Dermis blood vessel endothelial cell (primary cell): Measurements from ENCODE around the gene ZNF3. TPM values are rescaled to one million over a fixed set of nuclear protein-coding genes. Genes with fewer than 3 reads are reported as not detected.

ENCODE experiments used
- DNase-seq: peaks from one replicate; pipeline ENCODE4 v3.0.0; 2010
- total RNA-seq: library from RNA; depleted of rRNA; stranded (reverse); fragments of >200 nt; gene quantifications from 2 replicates; pipeline ENCODE4 v1.2.3, GENCODE V29; 2014

Gene ZNF3
- total RNA-seq, 1 donor from 2014 or later: 37.1 TPM

DNA sequence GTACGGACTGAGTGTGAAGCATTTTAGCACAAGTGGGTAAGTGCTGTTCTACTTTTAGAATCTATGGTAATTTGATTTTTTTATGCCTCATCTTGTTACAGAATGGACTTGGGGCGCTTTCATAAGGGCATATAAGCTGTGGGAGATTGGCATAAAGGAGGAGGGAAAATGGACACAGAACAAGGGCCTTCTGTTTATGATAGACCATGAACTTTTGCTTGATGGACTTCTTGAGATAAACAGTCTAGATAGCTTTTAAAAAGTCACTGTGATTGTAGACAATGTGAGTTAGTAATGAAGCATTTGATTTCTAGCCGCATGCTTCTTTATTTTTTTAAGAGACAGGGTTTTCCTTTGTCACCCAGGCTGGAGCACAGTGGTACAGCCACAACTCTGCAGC is 29.9 kb downstream of the ZNF3 start:
- no peak for DNase-seq

DNA sequence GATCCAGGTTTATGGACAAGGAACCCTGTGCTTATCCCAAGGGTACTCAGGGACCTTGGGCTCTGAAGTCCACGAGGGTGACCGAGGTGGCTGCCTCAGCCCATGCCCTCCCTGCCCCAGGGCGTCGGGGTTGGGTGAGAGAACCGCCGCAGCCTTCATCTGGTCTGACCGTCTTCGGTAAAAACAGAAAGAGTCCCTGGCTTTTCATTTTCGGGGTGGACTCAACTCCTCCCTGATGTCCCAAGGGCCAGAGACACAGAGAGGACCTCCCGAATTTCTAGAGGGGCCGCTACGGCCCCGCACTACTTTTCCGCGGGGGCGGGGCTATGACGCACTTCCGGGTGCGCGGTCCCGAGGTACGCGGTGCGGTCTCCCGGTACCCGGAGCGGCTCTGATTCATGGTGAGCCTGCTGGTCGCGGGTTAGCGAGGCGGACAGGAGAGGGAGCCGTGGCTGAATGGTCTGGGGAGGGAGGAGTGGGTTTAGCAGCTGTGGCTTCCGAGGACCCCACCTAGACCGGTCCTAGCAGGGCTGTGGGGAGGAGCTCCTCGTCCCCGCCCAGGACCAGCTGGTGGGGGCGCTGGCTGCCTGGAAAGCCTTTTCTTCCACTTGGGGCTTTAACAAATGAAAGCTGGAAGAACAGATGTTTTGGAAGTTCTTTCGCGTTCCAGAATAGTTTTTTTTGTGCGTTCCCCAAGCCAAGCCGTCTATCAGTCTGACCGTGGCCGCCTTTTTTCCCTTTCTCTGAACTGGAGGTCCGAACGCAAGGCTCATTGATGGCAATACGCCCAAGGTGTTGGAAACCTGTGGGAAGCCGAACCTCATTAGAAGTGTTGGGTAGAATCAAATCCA is 31.9 kb downstream of the ZNF3 start, which contains the start of gene ZSCAN21:
TSS of gene ZSCAN21 (plus strand) at position 334 of the 851 bp plus-strand sequence. CDS start 7,233 bp downstream, outside the sequence.
- peak; percentile 81 for DNase-seq

DNA sequence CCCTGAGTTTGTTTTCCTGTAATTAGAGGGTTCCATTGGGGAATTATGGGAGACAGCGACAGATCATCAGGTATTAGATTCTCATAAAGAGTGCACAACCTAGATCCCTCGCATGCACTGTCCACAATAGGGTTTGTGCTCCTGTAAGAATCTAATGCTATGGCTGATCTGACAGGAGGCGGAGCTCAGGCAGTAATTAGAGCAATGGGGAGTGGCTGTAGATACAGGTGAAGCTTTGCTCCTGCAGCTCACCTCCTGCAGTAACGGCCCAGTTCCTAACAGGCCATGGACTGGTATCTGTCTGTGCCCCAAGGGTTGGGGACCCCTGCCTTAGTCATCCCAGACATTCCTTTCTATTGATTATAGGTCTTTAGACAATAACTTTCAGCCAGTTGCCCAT is 32.8 kb downstream of the ZNF3 start:
- no peak for DNase-seq

GRCh38 chr7:100044718-100045117 is 36.8 kb downstream of the ZNF3 start:
- peak; percentile 22 for DNase-seq

- DNase-seq: no peak
Observed at GRCh38 chr7:100040575-100040974, 40.9 kb downstream of the ZNF3 start.

DNA sequence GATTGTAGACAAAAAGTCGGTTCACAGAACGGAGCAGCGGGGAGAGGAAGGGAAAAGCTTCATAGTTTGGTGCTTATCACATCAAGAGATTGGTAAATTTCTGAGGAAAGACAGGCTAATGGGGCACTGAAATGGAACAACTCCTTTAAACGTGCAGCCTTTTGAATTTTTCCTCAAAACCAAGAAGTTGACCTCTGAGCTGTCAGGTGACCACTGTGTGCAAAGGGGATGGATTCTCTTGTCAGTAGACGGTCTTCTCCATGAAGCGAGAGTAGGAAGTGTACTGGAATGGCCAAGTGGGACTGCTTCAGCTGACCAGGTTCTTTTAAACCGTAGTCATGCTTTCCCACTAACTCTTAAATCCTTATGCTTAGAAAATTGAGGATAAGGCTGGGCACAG is 43.2 kb downstream of the ZNF3 start:
- DNase-seq: no peak

DNA sequence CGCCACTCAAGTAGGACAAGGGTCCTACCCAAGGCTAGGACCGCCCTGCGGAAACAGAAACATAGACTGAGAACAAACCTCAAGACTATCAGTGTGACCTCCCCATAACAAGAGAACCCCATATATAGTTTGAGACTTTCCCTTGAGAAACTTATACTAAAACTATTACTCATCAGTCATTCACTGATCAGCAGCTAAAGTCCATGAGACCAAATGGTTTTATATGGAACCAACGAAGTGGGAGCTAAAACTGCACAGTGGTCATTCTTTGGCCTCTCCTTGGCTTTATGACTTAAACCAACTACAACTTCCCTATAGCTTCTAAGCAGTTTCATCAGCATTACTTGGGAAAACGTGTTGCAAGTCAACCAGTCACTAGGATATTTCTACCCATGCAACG is 45.6 kb downstream of the ZNF3 start:
- DNase-seq: no peak

DNA sequence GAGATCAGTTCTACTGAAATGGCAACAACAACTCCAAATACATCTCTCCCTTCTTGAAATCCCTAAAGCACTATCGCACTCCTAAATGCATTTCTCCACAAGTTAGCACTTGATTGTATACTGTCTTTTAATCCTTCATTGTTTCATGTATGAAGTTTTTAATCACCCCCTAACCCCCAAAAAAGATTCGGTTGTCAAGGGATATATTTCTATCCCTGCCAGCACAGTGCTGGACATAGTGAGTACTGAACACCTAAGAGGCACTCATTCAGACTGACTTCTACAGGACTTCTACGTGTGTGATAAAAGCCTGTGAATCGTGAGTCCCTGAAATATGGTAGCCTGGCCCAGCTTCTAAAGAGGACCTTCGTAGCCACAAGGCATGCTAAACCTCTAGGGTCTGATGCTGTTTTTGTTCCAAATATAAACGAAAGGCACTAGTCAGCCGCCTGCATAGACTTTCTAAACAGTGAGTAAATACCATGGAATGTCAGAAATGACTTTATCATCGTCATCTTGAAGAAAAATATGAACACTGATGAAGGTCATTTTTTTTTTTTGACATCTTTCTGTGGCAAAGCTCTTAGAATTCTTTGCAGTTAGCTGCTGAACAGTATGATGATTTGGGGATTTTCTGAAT is 46.5 kb downstream of the ZNF3 start:
- peak; percentile 67 for DNase-seq

DNA sequence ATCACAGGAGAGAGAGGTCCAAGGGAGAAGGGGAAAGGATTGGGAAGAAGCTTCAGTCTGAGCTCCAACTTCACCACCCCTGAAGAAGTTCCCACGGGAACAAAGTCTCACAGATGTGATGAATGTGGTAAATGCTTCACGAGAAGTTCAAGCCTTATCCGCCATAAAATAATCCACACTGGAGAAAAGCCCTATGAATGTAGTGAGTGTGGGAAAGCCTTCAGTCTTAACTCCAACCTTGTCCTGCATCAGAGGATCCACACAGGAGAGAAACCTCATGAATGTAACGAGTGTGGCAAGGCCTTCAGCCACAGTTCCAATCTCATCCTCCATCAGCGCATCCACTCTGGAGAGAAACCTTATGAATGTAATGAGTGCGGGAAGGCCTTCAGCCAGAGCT is 48.0 kb downstream of the ZNF3 start:
- no peak for DNase-seq

- no peak for DNase-seq
Observed at GRCh38 chr7:100029596-100029995, 51.9 kb downstream of the ZNF3 start.

GRCh38 chr7:100027197-100027596 is 54.3 kb downstream of the ZNF3 start:
- DNase-seq: no peak

GRCh38 chr7:100024020-100024619 is 57.4 kb downstream of the ZNF3 start:
- no peak for DNase-seq

DNA sequence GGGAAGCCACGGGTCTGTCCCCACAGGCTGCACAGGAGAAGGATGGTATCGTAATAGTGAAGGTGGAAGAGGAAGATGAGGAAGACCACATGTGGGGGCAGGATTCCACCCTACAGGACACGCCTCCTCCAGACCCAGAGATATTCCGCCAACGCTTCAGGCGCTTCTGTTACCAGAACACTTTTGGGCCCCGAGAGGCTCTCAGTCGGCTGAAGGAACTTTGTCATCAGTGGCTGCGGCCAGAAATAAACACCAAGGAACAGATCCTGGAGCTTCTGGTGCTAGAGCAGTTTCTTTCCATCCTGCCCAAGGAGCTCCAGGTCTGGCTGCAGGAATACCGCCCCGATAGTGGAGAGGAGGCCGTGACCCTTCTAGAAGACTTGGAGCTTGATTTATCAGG is 58.0 kb downstream of the ZNF3 start:
- no peak for DNase-seq

GRCh38 chr7:100022621-100023020 is 58.9 kb downstream of the ZNF3 start:
- DNase-seq: no peak

- peak; percentile 33 for DNase-seq
Observed at GRCh38 chr7:100021297-100021696, 60.2 kb downstream of the ZNF3 start.

Other genes with a start within 250 kb of the ZNF3 start
- gene OR2AE1, start 204.7 kb downstream of the ZNF3 start, total RNA-seq: 0.34 TPM in 1 of 2 replicates, not detected in the other
- gene TRIM4, start 162.2 kb downstream of the ZNF3 start, total RNA-seq: 29.6 and 30.9 TPM in 2 replicates
- 0.42 and 0.51 TPM in 2 replicates for gene GJC3, start 152.1 kb downstream of the ZNF3 start, total RNA-seq
- not detected in 2 replicates for gene AZGP1, start 105.7 kb downstream of the ZNF3 start, total RNA-seq
- gene ZKSCAN1, start 66.1 kb downstream of the ZNF3 start, total RNA-seq: 42.6 and 50.9 TPM in 2 replicates
- 9.9 and 11.2 TPM in 2 replicates for gene ZSCAN21, start 31.9 kb downstream of the ZNF3 start, total RNA-seq
- gene COPS6, start 7.2 kb upstream of the ZNF3 start, total RNA-seq: 59.1 and 99.7 TPM in 2 replicates
- gene MCM7, start 19.7 kb upstream of the ZNF3 start, total RNA-seq: 63.3 and 138 TPM in 2 replicates
- 16.8 and 24.3 TPM in 2 replicates for gene AP4M1, start 19.9 kb upstream of the ZNF3 start, total RNA-seq
- 37.1 and 78.6 TPM in 2 replicates for gene TAF6, start 37.6 kb upstream of the ZNF3 start, total RNA-seq
- gene CNPY4, start 37.9 kb upstream of the ZNF3 start, total RNA-seq: 31.2 and 39.5 TPM in 2 replicates
- gene MBLAC1, start 45.2 kb upstream of the ZNF3 start, total RNA-seq: 2.4 and 3.7 TPM in 2 replicates
- gene LAMTOR4, start 67.2 kb upstream of the ZNF3 start, total RNA-seq: 55.1 and 133 TPM in 2 replicates
- 4.1 and 4.7 TPM in 2 replicates for gene TRAPPC14, start 77.0 kb upstream of the ZNF3 start, total RNA-seq
- gene GAL3ST4, start 86.9 kb upstream of the ZNF3 start, total RNA-seq: 0.17 and 0.88 TPM in 2 replicates
- 2.8 and 4.4 TPM in 2 replicates for gene GPC2, start 95.7 kb upstream of the ZNF3 start, total RNA-seq
- gene STAG3, start 96.2 kb upstream of the ZNF3 start, total RNA-seq: 0.17 and 0.23 TPM in 2 replicates
- not detected in 2 replicates for gene PVRIG, start 138.2 kb upstream of the ZNF3 start, total RNA-seq
- not detected in 2 replicates for gene SPDYE3, start 226.0 kb upstream of the ZNF3 start, total RNA-seq